A673 (cell line): Measurements from ENCODE around the gene ATP10B. TPM values are rescaled to one million over a fixed set of nuclear protein-coding genes. Genes with fewer than 3 reads are reported as not detected.

Experiments used
- BruUV-seq: library from RNA; stranded (reverse); fragments of 400-500 nt; replicated peaks from 2 replicates; lab custom pipeline; 2021; lab: Mats Ljungman, UMichigan
- CTCF ChIA-PET: fragments of 300-600 bp; sonication (Branson Sonifier 250); formaldehyde crosslinking; loops from one replicate; lab custom pipeline; 2022; ENCODE audit warnings: antibody characterized with exemption; lab: Charles Lee
- POLR2A ChIA-PET: fragments of 300-600 bp; sonication (Branson Sonifier 250); formaldehyde crosslinking; loops from one replicate; lab custom pipeline; 2022; ENCODE audit warnings: antibody characterized with exemption; ENCODE audit not compliant: low non-redundant PET; lab: Charles Lee
- DNase-seq: peaks from one replicate; pipeline ENCODE4 v3.0.0-alpha.2; 2015; ENCODE audit warnings: low spot score
- H3K27ac ChIP-seq: fragments of 200-600 bp; sonication (generic); 2 replicates; pipeline ENCODE4 v1.5.1; 2016; ENCODE audit warnings: mixed run types, low read depth, mild to moderate bottlenecking, mixed read lengths, antibody characterized with exemption, low read length; ENCODE audit not compliant: poor library complexity, severe bottlenecking
- H3K27me3 ChIP-seq: fragments of 200-600 bp; sonication (generic); replicated peaks from 2 replicates; pipeline ENCODE4 v1.6.1; 2017; ENCODE audit warnings: mixed run types, low read depth, mild to moderate bottlenecking, mixed read lengths, antibody characterized with exemption, low read length; ENCODE audit not compliant: insufficient read depth, poor library complexity
- H3K36me3 ChIP-seq: fragments of 200-600 bp; sonication (generic); 2 replicates; pipeline ENCODE4 v1.6.1; 2016; ENCODE audit warnings: mixed run types, mild to moderate bottlenecking, mixed read lengths, antibody characterized with exemption, low read length; ENCODE audit not compliant: insufficient read depth, poor library complexity, severe bottlenecking
- H3K4me1 ChIP-seq: fragments of 200-600 bp; sonication (generic); 2 replicates; pipeline ENCODE4 v1.6.1; 2017; ENCODE audit warnings: mixed run types, mild to moderate bottlenecking, mixed read lengths, antibody characterized with exemption, low read length; ENCODE audit not compliant: insufficient read depth, poor library complexity, severe bottlenecking
- H3K4me3 ChIP-seq: fragments of 200-600 bp; sonication (generic); 2 replicates; pipeline ENCODE4 v1.5.1; 2016; ENCODE audit warnings: low read depth, mixed run types, mild to moderate bottlenecking, mixed read lengths, low read length; ENCODE audit not compliant: poor library complexity, severe bottlenecking
- H3K9me3 ChIP-seq: fragments of 200-600 bp; sonication (generic); 2 replicates; pipeline ENCODE4 v1.6.1; 2016; ENCODE audit warnings: mixed run types, low read depth, mild to moderate bottlenecking, mixed read lengths, antibody characterized with exemption, low read length; ENCODE audit not compliant: poor library complexity, severe bottlenecking
- CTCF ChIP-seq: fragments of 300-800, 200-600 bp; sonication (generic); conservative IDR thresholded peaks from 2 replicates; pipeline ENCODE4 v1.5.1; 2017; ENCODE audit warnings: low read depth, mild to moderate bottlenecking, antibody characterized with exemption, low read length, moderate library complexity, mixed read lengths
- EZH2 ChIP-seq: fragments of 200-600 bp; sonication (generic); IDR thresholded peaks from 2 replicates; pipeline ENCODE4 v1.6.1; 2017; ENCODE audit warnings: borderline replicate concordance, low read depth, mild to moderate bottlenecking, mixed read lengths, antibody characterized with exemption, low read length; ENCODE audit not compliant: poor library complexity, severe bottlenecking
- intact Hi-C: fragments of 100-400 bp; cut with micrococcal nuclease; formaldehyde crosslinking; loops from one replicate; pipeline ENCODE4 v1.10.0; 2022; ENCODE audit not compliant: unreplicated experiment
- total RNA-seq: library from RNA; stranded (reverse); gene quantifications from 2 replicates; pipeline ENCODE4 v1.2.3, GENCODE V29; 2021

The ATP10B gene
- total RNA-seq, 1 experiment from 2014 or later: not detected

- no TSS peak for BruUV-seq
- H3K9me3 ChIP-seq: no peaks in the 10 kb centered on the region
- POLR2A ChIA-PET: no interaction called here
Observed at GRCh38 chr5:160787240-160787639, 64.8 kb downstream of the ATP10B start.

DNA sequence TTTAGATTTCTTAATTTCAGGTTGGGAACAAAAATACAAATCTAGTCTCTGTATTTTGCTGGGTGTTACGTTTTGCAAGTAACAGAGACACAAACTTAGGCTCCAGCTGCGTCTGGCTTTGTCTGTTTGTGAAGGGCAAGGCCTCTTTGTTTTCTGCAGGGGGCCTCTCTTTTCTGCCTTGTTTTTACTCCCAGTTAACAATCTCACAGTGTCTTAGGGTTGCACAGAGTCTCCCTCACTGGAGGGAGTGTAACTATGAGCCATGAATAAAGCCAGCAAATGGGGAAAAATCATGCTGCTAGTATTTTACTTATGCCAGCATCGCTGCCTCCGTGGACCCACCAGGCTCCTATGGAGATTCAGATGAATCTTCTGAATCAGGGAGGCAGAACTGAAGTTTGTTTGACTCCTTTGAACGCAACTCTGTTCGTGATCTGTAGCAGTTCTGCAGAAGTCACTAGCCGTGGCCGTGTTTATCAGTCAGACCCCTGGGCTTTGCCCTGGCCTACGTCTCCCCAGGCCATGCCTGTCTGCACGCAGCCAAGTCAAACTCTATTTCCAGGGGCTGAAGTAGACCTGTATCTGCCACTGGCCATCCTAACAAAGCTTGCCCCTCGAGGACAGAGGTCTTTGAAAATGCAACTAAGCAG is 77.2 kb downstream of the ATP10B start:
- Histone ChIP-seq H3K9me3 (no peaks in the 10 kb centered on the region), H3K27ac (no peak overlapping the region), H3K36me3 (no peaks in the 10 kb centered on the region), H3K27me3 (no peaks in the 10 kb centered on the region), H3K4me3 (no peak overlapping the region), H3K4me1 (no peaks in the 10 kb centered on the region)
- ChIA-PET POLR2A (no interaction called here), CTCF (no interaction called here)
- TF ChIP-seq CTCF: no peak
- no peak for TF ChIP-seq EZH2
- intact Hi-C loops: no loop called here
- BruUV-seq: no TSS peak
- no peak for DNase-seq

More at GRCh38 chr5:160787240-160787639, 64.8 kb downstream of the ATP10B start:
- Histone ChIP-seq H3K4me3 (no peak overlapping the region), H3K36me3 (no peaks in the 10 kb centered on the region), H3K27ac (no peak overlapping the region), H3K27me3 (no peaks in the 10 kb centered on the region), H3K4me1 (no peaks in the 10 kb centered on the region)
- no peak for DNase-seq
- intact Hi-C loops: no loop called here
- no peak for TF ChIP-seq EZH2
- TF ChIP-seq CTCF: 0 out of 2 replicates have a peak, but pooled peaks have one; percentile 17
- CTCF ChIA-PET: no interaction called here

DNA sequence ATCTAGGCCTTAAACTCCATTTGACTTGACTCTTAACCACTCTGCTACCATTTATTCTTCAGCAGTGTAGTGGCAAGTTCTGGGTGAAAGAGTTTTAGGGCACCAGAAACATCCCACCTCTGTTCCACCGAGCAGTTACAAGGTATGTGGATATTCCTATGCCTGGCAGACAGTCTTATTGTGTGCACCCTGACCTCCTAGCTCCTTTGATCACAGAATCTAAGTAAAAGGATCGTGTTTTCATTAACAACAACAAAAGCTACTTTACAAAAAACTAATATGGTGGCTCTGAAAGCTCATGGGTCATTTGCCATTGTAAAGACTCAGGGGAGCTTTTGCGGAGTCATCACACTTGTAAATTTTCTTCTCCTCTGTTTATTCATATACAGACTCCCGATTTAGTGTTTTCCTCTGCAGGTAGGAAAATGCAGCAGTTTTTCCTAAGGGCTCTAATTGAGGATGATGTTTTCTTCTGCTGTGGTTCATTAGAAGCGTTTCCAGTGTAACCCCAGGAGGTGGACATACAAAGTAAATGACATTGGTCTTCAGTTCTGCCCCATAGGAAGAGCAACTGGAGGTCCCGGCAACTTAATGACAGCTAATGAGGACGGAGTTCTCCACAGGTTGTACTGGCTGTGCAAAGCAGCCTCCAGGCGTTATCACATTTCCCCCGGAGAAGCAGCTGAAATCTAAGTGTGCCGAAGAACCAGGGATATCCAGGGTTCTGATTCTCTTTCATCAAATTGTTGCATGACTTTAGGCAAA is 78.2 kb downstream of the ATP10B start:
- DNase-seq: no peak
- no peaks in the 10 kb centered on the region for H3K9me3 ChIP-seq
- TF ChIP-seq EZH2: no peak
- no peak for TF ChIP-seq CTCF
- no TSS peak for BruUV-seq
- H3K27ac ChIP-seq: no peak overlapping the region
- no peak overlapping the region for H3K4me3 ChIP-seq
- ChIA-PET POLR2A (no interaction called here), CTCF (no interaction called here)
- H3K27me3 ChIP-seq: no peaks in the 10 kb centered on the region
- H3K4me1 ChIP-seq: no peaks in the 10 kb centered on the region
- intact Hi-C loops: no loop called here
- H3K36me3 ChIP-seq: no peaks in the 10 kb centered on the region
